GM12874 (cell line): Measurements from ENCODE around the gene CPLANE1.

ENCODE experiments used
- TF ChIP-seq, protein P1 (sequence below): IDR thresholded peaks from 2 replicates; pipeline ENCODE4 v1.5.1; 2011; ENCODE audit warnings: low read depth, mild to moderate bottlenecking, control low read depth, low read length, moderate library complexity; ENCODE audit not compliant: insufficient read depth

Gene CPLANE1

DNA sequence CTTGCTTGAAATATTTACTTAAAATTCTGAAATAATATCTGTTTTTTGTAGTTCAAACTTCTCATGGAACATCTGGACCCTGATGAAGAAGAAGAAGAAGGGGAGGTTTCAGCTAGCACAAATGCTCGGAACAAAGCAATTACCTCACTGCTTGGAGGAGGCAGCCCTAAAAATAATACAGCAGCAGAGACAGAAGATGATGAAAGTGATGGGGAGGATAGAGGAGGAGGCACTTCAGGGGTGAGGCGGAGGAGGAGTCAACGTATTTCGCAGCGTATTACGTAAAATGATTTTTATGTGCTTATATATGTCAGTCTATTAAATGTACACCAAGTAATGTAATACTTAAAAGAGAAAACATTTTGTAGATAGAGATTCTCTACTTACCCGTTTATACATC lies 185.4 kb downstream of the CPLANE1 start:
- TF ChIP-seq, protein P1, sequence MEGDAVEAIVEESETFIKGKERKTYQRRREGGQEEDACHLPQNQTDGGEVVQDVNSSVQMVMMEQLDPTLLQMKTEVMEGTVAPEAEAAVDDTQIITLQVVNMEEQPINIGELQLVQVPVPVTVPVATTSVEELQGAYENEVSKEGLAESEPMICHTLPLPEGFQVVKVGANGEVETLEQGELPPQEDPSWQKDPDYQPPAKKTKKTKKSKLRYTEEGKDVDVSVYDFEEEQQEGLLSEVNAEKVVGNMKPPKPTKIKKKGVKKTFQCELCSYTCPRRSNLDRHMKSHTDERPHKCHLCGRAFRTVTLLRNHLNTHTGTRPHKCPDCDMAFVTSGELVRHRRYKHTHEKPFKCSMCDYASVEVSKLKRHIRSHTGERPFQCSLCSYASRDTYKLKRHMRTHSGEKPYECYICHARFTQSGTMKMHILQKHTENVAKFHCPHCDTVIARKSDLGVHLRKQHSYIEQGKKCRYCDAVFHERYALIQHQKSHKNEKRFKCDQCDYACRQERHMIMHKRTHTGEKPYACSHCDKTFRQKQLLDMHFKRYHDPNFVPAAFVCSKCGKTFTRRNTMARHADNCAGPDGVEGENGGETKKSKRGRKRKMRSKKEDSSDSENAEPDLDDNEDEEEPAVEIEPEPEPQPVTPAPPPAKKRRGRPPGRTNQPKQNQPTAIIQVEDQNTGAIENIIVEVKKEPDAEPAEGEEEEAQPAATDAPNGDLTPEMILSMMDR: no peak

DNA sequence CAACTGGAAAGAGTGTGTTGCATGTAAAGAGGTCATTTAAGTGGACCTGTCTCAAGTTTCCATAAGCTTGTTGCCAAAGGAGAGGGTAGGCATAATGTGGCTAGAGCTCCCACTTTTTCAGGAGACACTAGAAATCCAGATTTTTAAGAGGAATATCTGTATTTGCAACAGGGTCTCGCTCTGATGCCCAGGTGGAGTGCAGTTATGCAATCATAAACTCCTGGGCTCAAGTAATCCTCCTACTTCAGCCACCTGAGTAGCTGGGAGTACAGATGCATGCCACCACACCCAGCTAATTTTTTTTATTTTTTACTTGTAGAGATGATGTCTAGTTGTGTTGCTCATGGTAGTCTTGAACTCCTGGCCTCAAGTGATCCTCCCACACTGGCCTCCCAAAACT lies 189.1 kb downstream of the CPLANE1 start:
- TF ChIP-seq, protein P1: no peak

DNA sequence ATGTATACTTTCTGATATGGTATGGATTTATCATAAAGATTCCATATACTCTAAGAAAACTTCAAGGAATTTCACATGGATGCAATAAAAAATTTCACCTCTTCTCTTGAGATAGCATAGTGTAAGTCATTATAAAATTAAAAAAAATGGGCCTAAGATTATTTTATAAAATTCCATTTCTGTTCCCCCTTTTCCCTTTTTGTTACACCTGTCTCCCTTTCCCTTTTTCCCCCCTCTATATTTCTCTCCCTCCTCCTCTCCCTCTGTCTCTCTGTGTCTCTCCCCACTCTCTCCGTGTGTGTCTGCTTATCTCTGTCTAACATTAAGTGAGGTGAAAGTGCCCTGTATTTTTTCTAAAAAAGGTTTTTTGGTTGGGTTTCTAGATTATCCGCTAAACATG lies 192.4 kb downstream of the CPLANE1 start:
- TF ChIP-seq, protein P1: no peak
